Measurements from ENCODE around the gene MEGF10.

GRCh38 chr5:127431977-127432585, 141.5 kb downstream of the MEGF10 start:
- TF ChIP-seq CTCF (IDR thresholded peaks at IDR 0.05 in 8 of 11, conservative IDR thresholded peaks at IDR 0.05 in 3 of 11) (no peak), POLR2AphosphoS5 (IDR thresholded peaks at IDR 0.05) (no peak), POLR2A (IDR thresholded peaks at IDR 0.05) (no peak)

Data from spleen (tissue), 7 donors.